CD4-positive, alpha-beta T cell (primary cell): ENCODE results near the gene SARNP. TPM values are rescaled to one million over a fixed set of nuclear protein-coding genes. Genes with fewer than 3 reads are reported as not detected.

Experiments
- ATAC-seq: fragments of 200-7000 bp; cut with Tn5 transposase; one replicate; pipeline ENCODE4 v1.10.0; 2022; ENCODE audit warnings: mild to moderate bottlenecking; ENCODE audit not compliant: poor library complexity
- CTCF ChIA-PET: fragments of 350-600 bp; sonication (Branson Sonifier 250); formaldehyde crosslinking; loops from one replicate; lab custom pipeline; 2021; ENCODE audit warnings: antibody characterized with exemption, inconsistent platforms; lab: Charles Lee
- POLR2A ChIA-PET: fragments of 350-600 bp; sonication (Branson Sonifier 250); formaldehyde crosslinking; loops from one replicate; lab custom pipeline; 2021; ENCODE audit warnings: antibody characterized with exemption, inconsistent platforms; lab: Charles Lee
- DNase-seq, 14 experiments: peaks; one replicate each; pipeline ENCODE4 v3.0.0-alpha.2; 2013 to 2020; ENCODE audit warnings: mixed read lengths in 2 of 14
- H3K27ac ChIP-seq, 2 donors: one replicate each; pipeline versions ENCODE4 v1.5.1 to v1.7.0; 2013; ENCODE audit warnings: low read length in 2 of 2, low read depth in 1 of 2, mild to moderate bottlenecking in 1 of 2
- H3K27me3 ChIP-seq, 2 experiments: 1 replicate in 1 of 2; 2 replicates in 1 of 2; pipeline versions ENCODE4 v1.6.1 to v1.7.0; 2013; ENCODE audit warnings: low read length in 2 of 2, control low read depth in 1 of 2, mild to moderate bottlenecking in 1 of 2, moderate library complexity in 1 of 2; ENCODE audit not compliant: insufficient read depth in 2 of 2, control insufficient read depth in 1 of 2
- H3K36me3 ChIP-seq: one replicate; pipeline ENCODE4 v1.6.1; 2013; ENCODE audit warnings: low read length, control low read depth; ENCODE audit not compliant: insufficient read depth
- H3K4me1 ChIP-seq: one replicate; pipeline ENCODE4 v1.6.1; 2013; ENCODE audit warnings: low read length, control low read depth; ENCODE audit not compliant: insufficient read depth
- H3K4me3 ChIP-seq: one replicate; pipeline ENCODE4 v1.5.1; 2013; ENCODE audit warnings: mild to moderate bottlenecking, low read length, moderate library complexity
- H3K9me3 ChIP-seq, 2 experiments: 1 replicate in 1 of 2; 2 replicates in 1 of 2; pipeline versions ENCODE4 v1.6.1 to v1.7.0; 2013; ENCODE audit warnings: low read length in 2 of 2, mild to moderate bottlenecking in 2 of 2, control low read depth in 1 of 2, moderate library complexity in 1 of 2; ENCODE audit not compliant: control insufficient read depth in 1 of 2, insufficient read depth in 1 of 2
- H3K27ac Mint-ChIP-seq: one replicate; pipeline ENCODE4 v1.8.0; 2020; ENCODE audit warnings: mixed read lengths
- H3K27me3 Mint-ChIP-seq: one replicate; pipeline ENCODE4 v1.8.0; 2021; ENCODE audit warnings: mixed read lengths
- H3K36me3 Mint-ChIP-seq: one replicate; pipeline ENCODE4 v1.8.0; 2021; ENCODE audit warnings: low read depth, mixed read lengths
- H3K4me1 Mint-ChIP-seq: one replicate; pipeline ENCODE4 v1.8.0; 2021; ENCODE audit warnings: low read depth, mixed read lengths
- H3K4me3 Mint-ChIP-seq: one replicate; pipeline ENCODE4 v1.8.0; 2020; ENCODE audit warnings: mild to moderate bottlenecking, mixed read lengths
- H3K9me3 Mint-ChIP-seq: one replicate; pipeline ENCODE4 v1.8.0; 2020; ENCODE audit warnings: mixed read lengths
- intact Hi-C, 2 experiments: fragments of 100-400 bp; cut with DNase I in 1 of 2; cut with micrococcal nuclease in 1 of 2; formaldehyde crosslinking; loops; one replicate each; pipeline versions ENCODE4 v1.15.1 to v1.9.0; 2023 to 2025; cut with DNase I, micrococcal nuclease
- total RNA-seq, 174 experiments: library from RNA in 2 of 174; stranded (reverse) in 2 of 174; gene quantifications; one replicate each; pipeline ENCODE4 v1.2.3 and lab custom pipeline; 2021 to 2026
- TF ChIP-seq, protein P1 (sequence below): fragments of 200-600 bp; IDR thresholded peaks from one replicate; pipeline ENCODE4 v1.8.0; 2022; ENCODE audit warnings: antibody characterized with exemption, mild to moderate bottlenecking

Gene SARNP
- total RNA-seq, 2 experiments from 2014 or later = 38.2 to 38.6 TPM

- Histone ChIP-seq H3K9me3 (no peaks in the 10 kb centered on the region), H3K36me3 (no peaks in the 10 kb centered on the region), H3K4me3 (no peak overlapping the region), H3K27ac (no peak overlapping the region), H3K27me3 (peaks cover 0 to 2% of the 10 kb centered on the region in 2 experiments), H3K4me1 (peaks cover 6% of the 10 kb centered on the region)
- Mint-ChIP-seq H3K36me3 (no peaks in the 10 kb centered on the region), H3K9me3 (no peaks in the 10 kb centered on the region), H3K4me1 (peaks cover 4% of the 10 kb centered on the region), H3K4me3 (no peak overlapping the region), H3K27me3 (peaks cover 2% of the 10 kb centered on the region), H3K27ac (no peak overlapping the region)
- intact Hi-C loops = no loop called here
- ChIA-PET CTCF (interaction anchor here (1.3 kb wide), 1 partner anchor 80 kb away, joined by 3 read pairs; no protein-coding TSS in a partner anchor), POLR2A (no interaction called here)
- TF ChIP-seq, protein P1, sequence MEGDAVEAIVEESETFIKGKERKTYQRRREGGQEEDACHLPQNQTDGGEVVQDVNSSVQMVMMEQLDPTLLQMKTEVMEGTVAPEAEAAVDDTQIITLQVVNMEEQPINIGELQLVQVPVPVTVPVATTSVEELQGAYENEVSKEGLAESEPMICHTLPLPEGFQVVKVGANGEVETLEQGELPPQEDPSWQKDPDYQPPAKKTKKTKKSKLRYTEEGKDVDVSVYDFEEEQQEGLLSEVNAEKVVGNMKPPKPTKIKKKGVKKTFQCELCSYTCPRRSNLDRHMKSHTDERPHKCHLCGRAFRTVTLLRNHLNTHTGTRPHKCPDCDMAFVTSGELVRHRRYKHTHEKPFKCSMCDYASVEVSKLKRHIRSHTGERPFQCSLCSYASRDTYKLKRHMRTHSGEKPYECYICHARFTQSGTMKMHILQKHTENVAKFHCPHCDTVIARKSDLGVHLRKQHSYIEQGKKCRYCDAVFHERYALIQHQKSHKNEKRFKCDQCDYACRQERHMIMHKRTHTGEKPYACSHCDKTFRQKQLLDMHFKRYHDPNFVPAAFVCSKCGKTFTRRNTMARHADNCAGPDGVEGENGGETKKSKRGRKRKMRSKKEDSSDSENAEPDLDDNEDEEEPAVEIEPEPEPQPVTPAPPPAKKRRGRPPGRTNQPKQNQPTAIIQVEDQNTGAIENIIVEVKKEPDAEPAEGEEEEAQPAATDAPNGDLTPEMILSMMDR = no peak
- ATAC-seq (no peak), DNase-seq (no peak)
Measured at GRCh38 chr12:55845785-55846496, 28.4 kb upstream of the SARNP start.

DNA sequence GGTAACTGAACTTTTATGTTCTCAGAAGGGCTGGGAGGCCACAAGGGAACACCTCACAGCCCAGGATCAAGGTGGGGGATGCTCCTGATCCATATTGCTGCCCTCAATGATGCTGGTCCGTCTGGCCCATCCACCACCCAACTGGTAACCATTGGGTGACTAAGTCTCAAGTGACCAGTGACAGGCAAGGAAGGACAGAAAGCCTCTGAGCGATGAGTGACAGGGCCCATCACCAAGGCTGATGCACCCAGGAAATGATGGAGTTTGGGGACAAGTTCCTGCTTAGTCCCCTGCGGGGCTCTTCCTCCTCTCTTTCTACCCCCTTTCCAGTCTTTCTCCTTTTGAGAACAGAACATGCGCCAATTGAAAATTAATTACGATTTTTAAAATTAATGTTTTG lies 27.8 kb upstream of the SARNP start:
- H3K4me1 ChIP-seq = peaks cover 6% of the 10 kb centered on the region
- intact Hi-C loops = no loop called here
- CTCF ChIA-PET = no interaction called here
- H3K9me3 ChIP-seq = no peaks in the 10 kb centered on the region
- Mint-ChIP-seq H3K27ac (no peak overlapping the region), H3K9me3 (no peaks in the 10 kb centered on the region), H3K36me3 (no peaks in the 10 kb centered on the region), H3K4me3 (no peak overlapping the region), H3K27me3 (no peaks in the 10 kb centered on the region), H3K4me1 (peaks cover 4% of the 10 kb centered on the region)
- POLR2A ChIA-PET = no interaction called here
- H3K27me3 ChIP-seq = peaks cover 0 to 2% of the 10 kb centered on the region in 2 experiments
- no peak overlapping the region for H3K27ac ChIP-seq
- TF ChIP-seq, protein P1 = no peak
- no peak overlapping the region for H3K4me3 ChIP-seq
- H3K36me3 ChIP-seq = no peaks in the 10 kb centered on the region
- DNase-seq (peak in 2 of 14 experiments; percentile 37 to 47), ATAC-seq (no peak)

DNA sequence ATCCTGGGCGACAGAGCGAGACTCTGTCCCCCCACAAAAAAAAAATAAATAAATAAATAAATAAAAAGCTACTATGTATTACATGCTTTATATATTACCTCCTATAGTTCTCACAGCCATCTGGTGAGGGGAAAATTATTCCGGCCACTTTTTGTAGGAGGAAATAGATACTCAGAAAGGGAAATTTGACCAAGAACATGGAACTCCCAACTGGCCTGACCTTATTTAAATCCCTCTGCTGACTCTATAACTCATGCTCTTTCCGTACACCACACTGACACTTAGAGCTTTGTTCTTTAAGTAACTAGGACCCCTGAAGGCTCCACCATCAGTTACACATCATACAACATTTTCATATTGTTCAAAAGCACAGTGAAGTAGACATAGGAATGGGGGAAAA lies 27.4 kb upstream of the SARNP start:
- ChIA-PET POLR2A (no interaction called here), CTCF (no interaction called here)
- no peaks in the 10 kb centered on the region for H3K9me3 ChIP-seq
- DNase-seq (no peak), ATAC-seq (no peak)
- H3K4me3 ChIP-seq = no peak overlapping the region
- Mint-ChIP-seq H3K27me3 (no peaks in the 10 kb centered on the region), H3K9me3 (no peaks in the 10 kb centered on the region), H3K4me3 (no peak overlapping the region), H3K27ac (no peak overlapping the region), H3K36me3 (no peaks in the 10 kb centered on the region), H3K4me1 (peaks cover 4% of the 10 kb centered on the region)
- peaks cover 6% of the 10 kb centered on the region for H3K4me1 ChIP-seq
- TF ChIP-seq, protein P1 = no peak
- intact Hi-C loops = no loop called here
- H3K27ac ChIP-seq = no peak overlapping the region
- H3K27me3 ChIP-seq = no peaks in the 10 kb centered on the region
- no peaks in the 10 kb centered on the region for H3K36me3 ChIP-seq
